HG03039 (cell line): ENCODE measurements around the gene ZNF738.
"Not testable (repeated sequence)": the region's sequence is repeated elsewhere in the genome, so short reads cannot be mapped to it uniquely, and the experiment has no call there.

Experiments used
- ATAC-seq: cut with Tn5 transposase; IDR thresholded peaks from one replicate; pipeline ENCODE4 v1.9.1; 2021; ENCODE audit warnings: mild to moderate bottlenecking, moderate library complexity; ENCODE audit not compliant: unreplicated experiment

Gene ZNF738

DNA sequence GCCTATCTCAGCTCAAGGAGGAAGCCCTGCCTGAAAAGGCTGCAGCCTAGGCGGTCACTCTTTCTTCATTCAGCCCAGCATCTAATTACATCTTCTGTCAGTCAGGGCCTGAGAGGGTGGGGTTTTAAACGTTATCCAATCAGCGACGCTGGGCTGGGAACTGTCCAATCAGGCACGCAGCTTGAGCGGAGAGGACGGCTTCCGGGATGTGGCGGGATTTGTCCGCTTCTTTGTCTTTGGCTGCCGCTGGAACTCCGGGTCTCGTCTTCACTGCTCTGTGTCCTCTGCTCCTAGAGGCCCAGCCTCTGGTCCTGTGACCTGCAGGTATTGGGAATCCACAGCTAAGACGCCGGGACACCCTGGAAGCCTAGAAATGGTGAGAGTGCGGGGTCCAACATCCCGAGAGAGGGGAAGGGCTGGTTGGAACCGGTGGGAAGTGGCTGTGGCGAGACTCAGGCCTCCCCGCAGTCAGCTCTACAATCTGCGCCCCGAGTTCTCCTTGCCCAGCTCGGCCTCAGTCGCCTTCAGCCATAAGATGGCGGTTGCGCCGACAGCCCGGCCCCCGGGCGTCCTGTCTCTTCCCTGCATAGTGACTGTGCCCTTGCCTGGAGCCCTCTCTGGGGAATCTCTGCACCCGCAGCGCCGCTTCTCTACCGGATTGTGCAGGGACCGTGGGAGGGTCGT, at the start of gene ZNF738:
Gene ZNF738, plus strand, starts transcription at position 233 of the 684 bp plus-strand sequence. Its CDS starts 141 bp downstream, at position 374.
- ATAC-seq = peak; percentile 94

DNA sequence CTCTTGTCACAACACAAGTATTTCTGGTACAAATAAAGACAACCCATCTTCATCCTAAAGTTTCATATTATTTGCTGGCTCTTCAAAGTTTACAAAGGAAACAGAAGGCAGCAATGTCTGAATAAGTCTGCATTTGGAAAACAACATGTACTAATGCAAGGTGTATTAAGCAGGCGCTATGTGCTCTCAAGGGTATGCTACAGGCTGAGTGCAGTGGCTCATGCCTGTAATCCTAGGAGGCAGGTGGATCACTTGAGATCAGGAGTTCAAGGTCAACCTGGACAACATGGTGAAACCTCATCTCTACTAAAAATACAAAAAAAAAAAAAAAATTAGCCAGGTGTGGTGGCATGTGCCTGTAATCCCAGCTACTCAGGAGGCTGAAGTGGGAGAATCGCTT, 46.0 kb upstream of the ZNF738 start:
- not testable (repeated sequence) for ATAC-seq

DNA sequence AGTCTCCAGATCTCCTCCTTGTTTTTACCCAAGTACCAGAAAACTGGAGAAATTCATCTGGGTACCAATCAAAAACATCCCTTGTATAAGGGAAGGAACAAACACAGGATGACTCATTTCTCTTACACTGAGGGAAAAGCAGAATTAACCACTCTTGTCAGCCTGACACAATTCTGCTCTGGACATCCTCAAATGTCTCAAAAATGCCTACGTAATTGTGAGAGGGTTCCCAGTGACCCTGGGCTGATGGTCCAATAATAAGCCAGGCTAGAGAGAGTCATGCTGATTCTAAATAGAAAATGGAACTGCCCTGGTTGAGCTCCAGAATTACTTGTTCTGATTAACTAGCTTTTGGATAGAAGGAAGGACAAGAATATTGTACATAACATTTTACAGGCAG, 44.1 kb upstream of the ZNF738 start:
- ATAC-seq = no peak

DNA sequence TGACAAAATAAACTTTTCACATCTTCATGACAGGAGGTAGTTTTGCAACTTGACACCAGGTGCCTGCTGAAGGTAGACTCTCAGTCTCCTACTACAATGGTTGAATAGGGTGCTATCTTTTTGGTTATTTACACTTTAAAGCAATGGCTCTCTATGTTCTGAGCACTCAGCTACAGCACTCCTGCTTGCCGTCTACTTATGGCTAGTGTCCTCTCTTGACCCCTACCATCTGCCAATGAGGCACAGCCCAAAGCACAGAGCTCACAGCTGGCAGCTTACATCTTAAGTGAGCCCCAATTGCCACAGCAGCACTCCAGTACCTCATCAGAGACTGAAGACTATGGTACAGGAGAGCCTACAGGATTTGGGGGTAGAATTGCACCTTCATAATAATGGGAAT, 41.0 kb upstream of the ZNF738 start:
- no peak for ATAC-seq

DNA sequence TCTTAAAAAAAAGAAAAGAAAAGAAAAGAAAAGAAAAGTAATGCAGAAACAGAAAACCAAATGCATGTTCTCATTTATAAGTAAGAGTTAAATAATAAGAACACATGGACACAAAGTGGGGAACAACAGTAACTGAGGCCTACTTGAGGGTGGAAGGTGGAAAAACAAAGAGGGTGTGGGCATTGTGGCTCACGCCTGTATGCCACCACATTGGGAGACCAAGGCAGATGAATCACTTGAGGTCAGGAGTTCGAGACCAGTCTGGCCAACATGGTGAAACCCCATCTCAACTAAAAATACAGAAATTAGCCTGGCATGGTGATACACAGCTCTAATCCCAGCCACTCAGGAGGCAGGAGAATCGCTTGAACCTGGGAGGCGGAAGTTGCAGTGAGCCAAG, 37.7 kb upstream of the ZNF738 start:
- ATAC-seq = no peak

DNA sequence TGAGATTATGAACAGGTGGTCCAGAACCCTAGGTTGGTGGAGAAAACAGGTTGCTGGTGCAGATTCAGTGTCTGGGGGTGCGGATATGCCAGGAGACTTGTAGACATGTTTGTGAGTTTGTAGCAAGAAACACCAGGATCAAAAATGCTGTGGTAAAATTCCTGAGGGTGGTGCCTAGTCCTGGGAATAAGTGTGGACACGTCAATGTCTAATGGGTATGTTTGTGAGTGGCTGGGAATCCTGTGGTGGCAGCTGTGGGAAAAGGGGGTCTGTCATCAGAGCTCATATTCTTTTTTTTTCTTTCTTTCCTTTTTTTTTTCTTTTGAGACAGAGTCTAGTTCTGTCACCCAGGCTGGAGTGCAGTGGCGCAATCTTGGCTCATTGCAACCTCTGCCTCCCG, 36.8 kb upstream of the ZNF738 start:
- no peak for ATAC-seq

DNA sequence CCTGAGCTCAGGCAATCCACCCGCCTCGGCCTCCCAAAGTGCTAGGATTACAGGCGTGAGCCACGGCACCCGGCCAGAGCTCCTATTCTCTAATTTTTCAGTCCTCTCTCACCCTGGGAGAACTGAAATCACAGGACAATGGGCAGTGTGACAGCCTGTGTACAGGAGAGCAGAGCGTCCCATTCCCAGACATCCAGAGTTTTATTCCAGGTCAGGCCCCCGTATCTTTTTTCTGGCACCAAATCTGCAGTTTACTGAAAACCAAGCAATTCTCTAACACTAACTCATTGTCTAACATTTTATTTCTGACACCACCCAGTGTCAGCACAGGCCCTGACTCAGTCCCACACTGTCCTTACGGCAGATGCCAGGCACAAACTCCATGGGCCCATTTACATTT, 36.3 kb upstream of the ZNF738 start:
- no peak for ATAC-seq

DNA sequence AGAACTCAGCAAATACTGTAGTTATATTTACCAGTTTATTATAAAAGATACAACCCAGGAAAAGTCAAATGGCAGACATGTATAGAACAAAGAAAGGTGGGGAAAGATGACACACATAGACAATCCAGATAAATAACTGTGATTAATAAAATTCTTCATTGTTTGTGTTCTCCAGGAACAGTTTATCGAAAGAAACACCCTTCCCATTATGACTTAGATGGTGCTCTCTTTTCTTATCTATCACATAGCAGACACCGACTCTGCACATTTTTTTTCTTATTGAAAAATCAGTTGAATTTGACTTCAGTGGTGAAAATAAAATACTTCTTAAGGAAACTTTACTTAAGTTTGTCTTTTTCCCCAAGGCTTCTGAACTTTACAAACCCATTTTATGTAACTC, 35.8 kb upstream of the ZNF738 start:
- no peak for ATAC-seq

DNA sequence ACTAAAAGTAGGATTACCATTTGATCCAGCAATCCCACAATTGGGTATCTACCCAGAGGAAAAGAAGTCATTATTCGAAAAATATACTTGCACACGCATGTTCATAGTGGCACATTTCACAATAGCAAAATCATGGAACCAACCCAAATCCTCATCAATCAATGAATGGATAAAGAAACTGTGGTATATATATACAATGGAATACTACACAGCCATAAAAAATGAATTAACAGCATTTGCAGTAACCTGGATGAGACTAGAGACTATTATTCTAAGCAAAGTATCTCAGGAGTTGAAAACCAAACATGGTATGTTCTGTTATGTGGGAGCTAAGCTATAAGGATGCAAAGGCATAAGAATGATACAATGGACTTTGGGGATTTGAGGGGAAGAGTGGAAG, 32.6 kb upstream of the ZNF738 start:
- no peak for ATAC-seq

DNA sequence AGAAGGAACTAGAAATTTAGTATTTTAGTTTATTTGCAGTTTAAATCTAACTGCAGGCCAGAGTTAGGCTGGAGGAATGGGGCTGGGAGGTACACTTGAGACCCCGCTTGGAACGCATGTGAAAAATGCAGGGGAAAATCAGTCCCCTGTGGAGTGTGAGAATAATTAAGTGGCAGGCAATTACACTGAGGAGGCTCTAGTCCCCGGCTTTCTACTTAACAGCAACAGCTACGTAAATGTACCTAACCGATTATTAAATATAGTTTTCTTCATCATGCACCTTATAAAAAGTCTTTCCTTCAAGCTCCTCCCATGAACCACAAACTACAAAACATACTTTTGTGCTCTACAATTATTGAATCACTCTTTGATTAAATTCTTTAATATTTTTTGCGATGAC, 30.4 kb upstream of the ZNF738 start:
- ATAC-seq = no peak

DNA sequence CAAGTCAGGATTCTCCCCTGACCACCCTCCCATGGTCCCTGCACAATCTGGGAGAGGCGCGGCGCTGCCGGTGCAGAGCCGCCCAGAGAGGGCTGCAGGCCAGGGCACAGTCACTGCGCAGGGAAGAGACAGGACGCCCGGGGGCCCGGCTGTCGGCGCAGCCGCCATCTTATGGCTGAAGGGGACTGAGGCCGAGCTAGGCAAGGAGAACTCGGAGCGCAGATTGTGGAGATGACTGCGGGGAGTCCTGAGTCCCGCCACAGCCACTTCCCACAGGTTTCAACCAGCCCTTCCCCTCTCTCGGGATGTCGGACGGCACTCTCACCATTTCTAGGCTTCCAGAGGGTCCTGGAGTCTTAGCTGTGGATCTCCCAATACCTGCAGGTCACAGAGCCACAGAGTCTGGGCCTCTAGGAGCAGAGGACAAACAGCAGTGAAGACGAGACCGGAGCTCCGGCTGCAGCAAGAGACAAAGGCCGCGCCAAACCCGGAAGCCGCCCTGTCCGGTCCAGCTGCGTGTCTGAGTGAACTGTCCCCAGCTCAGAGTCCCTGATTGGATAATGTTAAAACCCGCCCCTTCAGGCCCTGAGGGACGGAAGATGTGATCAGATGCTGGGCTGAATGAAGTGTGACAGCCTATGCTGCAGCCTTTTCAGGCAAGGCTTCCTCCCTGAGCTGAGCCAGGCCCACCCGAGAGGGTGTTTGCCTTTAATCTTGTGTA, 29.8 kb upstream of the ZNF738 start, which contains the start of gene ZNF708:
Gene ZNF708, minus strand, starts transcription at position 526 of the 721 bp plus-strand sequence. Its CDS starts 198 bp downstream, at position 328.
- ATAC-seq = peak; percentile 99

DNA sequence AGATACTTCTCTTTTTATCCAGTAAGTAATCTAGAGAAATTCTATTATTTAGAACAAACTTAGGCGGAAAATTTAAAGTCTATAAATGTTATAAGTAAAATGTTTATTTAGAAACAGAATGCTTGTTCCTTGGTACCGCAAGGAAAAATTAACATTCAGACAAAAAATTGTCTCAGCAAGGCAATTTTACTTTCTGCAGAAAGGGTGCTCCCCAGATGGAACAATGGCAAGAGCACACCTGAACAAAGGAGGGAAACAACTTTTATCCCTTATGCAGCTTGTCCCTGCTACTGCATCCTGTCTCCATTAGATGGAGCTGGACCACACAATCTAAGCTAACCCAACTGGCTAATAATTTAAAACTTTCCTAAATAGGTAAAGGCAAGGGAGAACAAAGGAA, 23.1 kb upstream of the ZNF738 start:
- ATAC-seq = no peak

DNA sequence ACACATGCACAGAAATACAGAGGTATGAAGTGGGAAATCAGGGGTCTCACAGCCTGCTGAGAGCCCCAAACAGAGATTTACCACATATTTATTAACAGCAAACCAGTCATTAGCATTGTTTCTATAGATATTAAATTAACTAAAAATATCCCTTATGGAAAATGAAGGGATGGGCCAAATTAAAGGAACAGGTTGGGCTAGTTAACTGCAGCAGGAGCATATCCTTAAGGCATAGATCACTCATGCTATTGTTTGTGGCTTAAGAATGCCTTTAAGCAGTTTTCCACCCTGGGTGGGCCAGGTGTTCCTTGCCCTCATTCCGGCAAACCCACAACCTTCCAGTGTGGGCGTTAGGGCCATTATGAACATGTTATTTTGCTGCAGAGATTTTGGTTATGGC, 14.0 kb upstream of the ZNF738 start:
- not testable (repeated sequence) for ATAC-seq

DNA sequence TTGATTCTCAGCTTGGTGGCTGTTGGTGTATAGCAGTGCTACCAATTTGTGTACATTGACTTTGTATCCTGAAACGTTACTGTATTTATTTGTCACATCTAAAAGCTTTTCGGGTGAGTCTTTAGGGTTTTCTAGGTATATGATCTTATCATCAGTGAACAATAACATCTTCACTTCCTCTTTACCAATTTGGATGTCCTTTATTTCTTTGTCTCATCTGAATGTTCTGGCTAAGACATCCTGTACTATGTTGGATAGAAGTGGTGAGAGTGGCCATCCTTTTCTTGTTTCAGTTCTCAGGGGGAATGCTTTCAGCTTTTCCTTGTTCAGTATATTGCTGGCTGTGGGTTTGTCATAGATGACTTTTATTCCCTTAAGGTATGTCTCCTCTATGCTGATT, 6.0 kb upstream of the ZNF738 start:
- no peak for ATAC-seq

DNA sequence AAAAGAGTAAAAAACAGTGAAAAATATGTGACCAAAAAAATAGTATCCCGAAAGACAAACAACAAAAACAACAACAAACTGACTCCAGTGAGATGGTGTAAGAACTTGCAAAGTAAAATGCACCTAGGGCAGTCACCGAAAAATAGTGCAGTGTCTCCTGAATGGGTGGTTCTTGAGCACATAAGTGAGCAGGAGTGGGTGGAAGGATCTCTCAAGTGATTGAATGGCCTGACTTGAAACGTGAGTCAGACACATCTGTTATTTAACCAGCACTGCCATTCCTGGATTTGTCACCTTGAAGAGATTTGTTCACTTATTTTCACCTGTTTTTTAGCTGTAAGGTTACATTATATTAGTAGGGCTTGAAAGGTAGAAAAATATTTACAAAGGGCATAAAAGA, 3.5 kb downstream of the ZNF738 start:
- no peak for ATAC-seq

DNA sequence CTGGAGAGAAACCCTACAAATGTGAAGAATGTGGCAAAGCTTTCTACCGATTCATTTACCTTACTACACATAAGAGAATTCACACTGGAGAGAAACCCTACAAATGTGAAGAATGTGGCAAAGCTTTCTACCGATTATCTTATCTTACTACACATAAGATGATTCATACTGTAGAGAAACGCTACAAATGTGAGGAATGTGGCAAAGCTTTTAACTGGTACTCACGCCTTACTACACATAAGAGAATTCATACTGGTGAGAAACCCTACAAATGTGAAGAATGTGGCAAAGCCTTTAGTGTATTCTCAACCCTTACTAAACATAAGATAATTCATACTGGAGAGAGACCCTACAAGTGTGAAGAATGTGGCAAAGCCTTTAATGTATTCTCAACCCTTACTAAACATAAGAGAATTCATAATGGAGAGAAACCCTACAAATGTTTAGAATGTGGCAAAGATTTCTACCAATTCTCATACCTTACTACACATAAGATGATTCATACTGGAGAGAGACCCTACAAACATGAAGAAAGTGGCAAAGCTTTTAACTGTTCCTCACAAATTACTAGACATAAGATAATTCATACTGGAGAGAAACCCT, 25.3 kb downstream of the ZNF738 start:
- no peak for ATAC-seq

DNA sequence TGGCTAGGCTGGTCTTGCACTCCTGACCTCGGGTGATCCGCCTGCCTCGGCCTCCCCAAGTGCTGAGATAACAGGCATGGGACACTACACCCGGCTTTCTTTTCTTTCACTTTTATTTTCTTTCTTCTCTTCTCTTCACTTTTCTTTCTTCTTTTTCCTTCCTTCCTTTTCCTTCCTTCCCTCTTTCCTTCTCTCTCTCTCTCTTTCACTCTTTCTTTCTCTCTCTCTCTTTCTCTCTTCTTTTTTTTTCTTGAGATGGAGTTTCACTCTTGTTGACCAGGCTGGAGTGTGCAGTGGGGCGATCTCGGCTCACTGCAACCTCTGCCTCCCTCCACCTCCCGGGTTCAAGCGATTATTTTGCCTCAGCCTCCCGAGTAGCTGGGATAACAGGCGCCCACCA, 37.3 kb downstream of the ZNF738 start:
- no peak for ATAC-seq

DNA sequence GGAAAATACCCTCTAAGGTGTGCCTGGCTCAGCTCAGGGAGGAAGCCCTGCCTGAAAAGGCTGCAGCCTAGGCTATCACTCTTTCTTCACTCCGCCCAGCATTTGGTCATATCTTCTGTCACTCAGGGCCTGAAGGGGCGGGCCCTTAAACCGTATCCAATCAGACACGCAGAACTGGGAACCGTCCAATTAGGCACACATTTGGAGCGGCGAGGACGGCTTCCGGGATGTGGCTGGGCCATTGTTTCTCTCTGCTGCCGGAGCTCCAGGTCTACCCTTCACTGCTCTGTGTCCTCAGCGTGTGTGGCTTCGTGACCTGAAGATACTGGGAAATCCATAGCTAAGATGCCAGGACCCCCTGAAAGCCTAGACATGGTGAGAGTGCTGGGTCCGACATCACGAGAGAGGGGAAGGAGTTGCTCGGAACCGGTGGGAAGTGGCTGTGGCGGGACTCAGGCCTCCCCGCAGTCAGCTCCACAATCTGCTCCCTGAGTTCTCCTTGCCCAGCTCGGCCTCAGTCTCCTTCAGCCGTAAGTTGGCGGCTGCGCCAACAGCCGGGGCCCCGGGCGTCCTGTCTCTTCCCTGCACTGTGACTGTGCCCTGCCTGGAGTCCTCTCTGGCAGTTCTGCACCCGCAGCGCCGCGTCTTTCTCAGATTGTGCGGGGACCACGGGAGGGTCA, 38.2 kb downstream of the ZNF738 start, which contains the start of gene ZNF493:
Gene ZNF493, plus strand, starts transcription at position 241 of the 680 bp plus-strand sequence. Its CDS starts 105 bp downstream, at position 346.
- ATAC-seq = peak; percentile 100

DNA sequence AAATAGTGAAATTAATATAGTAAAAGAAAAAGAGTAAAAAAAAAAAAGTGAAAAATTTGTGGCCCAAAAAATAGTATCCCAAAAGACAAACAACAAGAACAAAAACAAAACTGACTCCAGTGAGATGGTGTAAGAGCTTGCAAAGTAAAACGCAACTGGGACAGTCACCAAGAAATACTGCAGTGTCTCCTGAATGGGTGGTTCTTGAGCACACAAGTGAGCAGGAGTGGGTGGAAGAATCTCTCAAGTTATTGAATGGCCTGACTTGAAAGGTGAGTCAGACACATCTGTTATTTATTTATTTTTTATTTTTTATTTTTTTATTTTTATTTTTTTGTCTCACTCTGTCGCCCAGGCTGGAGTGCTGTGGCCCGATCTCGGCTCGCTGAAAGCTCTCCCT, 40.1 kb downstream of the ZNF738 start:
- no peak for ATAC-seq

DNA sequence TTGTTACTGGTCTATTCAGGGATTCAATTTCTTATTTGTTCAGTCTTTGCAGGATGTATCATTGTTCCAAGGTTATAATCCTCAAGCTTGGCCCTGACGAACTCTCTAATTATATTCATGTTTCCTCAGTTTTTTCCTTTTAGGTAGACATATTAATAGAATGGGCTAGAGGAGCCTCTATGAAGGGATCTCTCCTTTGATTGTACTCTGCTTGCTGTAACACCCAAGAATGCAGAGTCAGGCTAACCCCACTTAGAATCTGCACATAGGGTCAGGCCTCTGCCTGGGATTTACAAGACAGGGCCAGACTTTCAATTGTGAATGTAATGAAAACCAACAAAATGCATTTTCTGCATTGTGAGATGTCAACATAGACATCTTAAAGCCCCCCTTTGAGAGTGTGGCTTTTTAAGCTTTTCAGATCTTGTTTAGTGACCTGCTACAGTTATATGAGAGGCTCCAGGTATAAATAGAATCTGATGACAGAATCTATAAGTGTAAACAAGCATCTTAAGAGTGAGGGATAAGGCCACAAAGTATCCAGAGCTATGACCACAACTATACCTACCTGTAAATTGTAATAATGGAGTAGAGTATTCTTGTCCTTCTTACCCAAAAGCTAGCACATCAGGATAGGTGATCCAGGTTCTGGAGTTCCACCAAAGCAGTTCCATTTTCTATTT, 43.6 kb downstream of the ZNF738 start:
- no peak for ATAC-seq

DNA sequence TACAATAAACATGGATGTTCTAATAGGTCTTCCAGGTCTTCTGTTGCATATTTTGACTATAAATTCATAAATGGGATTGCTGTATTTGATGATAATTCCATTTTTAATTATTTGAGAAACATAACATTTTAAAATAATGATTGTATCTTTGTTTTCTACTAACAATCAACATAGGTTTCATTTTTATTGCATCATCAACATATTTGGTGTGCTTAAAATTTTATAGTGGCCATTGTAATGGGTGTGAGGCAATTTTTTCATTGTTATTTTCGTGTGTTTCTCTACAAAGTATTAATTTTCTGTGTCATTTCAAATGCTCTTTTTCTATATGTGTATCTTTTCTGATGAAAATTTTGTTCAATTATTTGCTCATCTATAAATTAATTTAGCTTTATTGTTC, 51.4 kb downstream of the ZNF738 start:
- ATAC-seq = no peak
